ENCODE data around the gene UTP14A. TPM values are rescaled to one million over a fixed set of nuclear protein-coding genes. Genes with fewer than 3 reads are reported as not detected.
A peak's percentile ranks its signal among the peaks of the same experiment; 100 is the strongest.

Gene UTP14A
- total and polyA plus RNA-seq, 2 donors (not counting 1 experiment from before 2014, with no cell fraction given) = 6.0 to 21.5 TPM

- CTCF ChIA-PET = no interaction called here
- Histone ChIP-seq H3K4me1 (ENCODE audit: control insufficient read depth in 2 of 2, insufficient read depth in 2 of 2, low read length in 2 of 2) (peaks cover 8 to 29% of the 10 kb centered on the region in 2 donors), H2AFZ (ENCODE audit: insufficient read depth, low read depth, low read length, poor library complexity, severe bottlenecking) (no peak overlapping the region), H4K20me1 (ENCODE audit: control insufficient read depth, insufficient read depth, low read length, poor library complexity, severe bottlenecking) (no peaks in the 10 kb centered on the region), H3K27ac (ENCODE audit: low read length in 2 of 2) (no peak overlapping the region), H3K79me2 (ENCODE audit: control insufficient read depth, insufficient read depth, low read length) (no peaks in the 10 kb centered on the region), H3K27me3 (replicated peaks in 1 of 4; ENCODE audit: control extremely low read depth in 1 of 4, control insufficient read depth in 3 of 4, insufficient read depth in 4 of 4, low read length in 3 of 4) (no peaks in the 10 kb centered on the region), H3K4me3 (ENCODE audit: control extremely low read depth in 1 of 5, extremely low read depth in 1 of 5, insufficient read depth in 1 of 5, low read depth in 2 of 5, low read length in 4 of 5) (no peak overlapping the region), H3K4me2 (replicated peaks; ENCODE audit: low read depth, low read length, poor library complexity, severe bottlenecking) (no peak overlapping the region), H3K9ac (ENCODE audit: low read length) (no peak overlapping the region), H3K36me3 (replicated peaks in 1 of 2; ENCODE audit: control extremely low read depth in 1 of 2, control insufficient read depth in 1 of 2, extremely low read depth in 1 of 2, insufficient read depth in 2 of 2, low read length in 1 of 2) (no peaks in the 10 kb centered on the region), H3K9me3 (ENCODE audit: control extremely low read depth in 1 of 3, control insufficient read depth in 2 of 3, insufficient read depth in 1 of 3, low read length in 2 of 3) (peaks cover 0 to 4% (median 0%) of the 10 kb centered on the region in 3 donors)
- H3K27me3 Mint-ChIP-seq = no peaks in the 10 kb centered on the region
- no peak for DNase-seq
- POLR2A ChIA-PET = no interaction called here
- WGBS (ENCODE audit: insufficient coverage) = 100% methylated on average over 1 of the region's 3 CpGs
- no peak for ATAC-seq (ENCODE audit: low read depth)
- no peak overlapping the region for H3K27ac Mint-ChIP-seq
- intact Hi-C loops (cut with micrococcal nuclease) = no loop called here
- TF ChIP-seq CTCF (IDR thresholded peaks at IDR 0.05) = no peak
- TF ChIP-seq EZH2 (IDR thresholded peaks at IDR 0.05; ENCODE audit: borderline replicate concordance, insufficient read depth, low read depth, low read length, poor library complexity, severe bottlenecking) = no peak
- no peak overlapping the region for H3K4me3 Mint-ChIP-seq
- H3K9me3 Mint-ChIP-seq (ENCODE audit: insufficient read depth) = no peaks in the 10 kb centered on the region
- peaks cover 28% of the 10 kb centered on the region for H3K4me1 Mint-ChIP-seq
Observed at GRCh38 chrX:129954804-129955203, 48.8 kb downstream of the UTP14A start.

DNA sequence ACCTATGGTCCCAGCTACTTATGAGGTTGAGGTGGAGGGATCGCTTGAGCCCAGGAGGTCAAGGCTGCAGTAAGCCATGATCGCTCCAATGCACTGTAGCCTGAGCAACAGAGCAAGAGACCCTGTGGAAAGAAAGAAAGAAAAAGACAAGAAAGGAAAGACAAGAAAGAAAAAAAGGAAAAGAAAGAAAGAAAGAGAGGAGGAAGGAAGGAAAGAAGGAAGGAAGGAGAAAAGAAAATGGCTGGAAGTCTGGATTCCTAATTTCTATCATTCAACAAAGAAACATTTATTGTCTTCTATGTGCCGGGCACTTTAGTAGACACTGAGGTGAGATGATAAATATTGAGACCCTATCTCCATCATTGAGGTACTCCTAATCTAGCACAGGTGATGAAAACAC is 49.7 kb downstream of the UTP14A start:
- Histone ChIP-seq H3K4me2 (replicated peaks; ENCODE audit: low read depth, low read length, poor library complexity, severe bottlenecking) (no peak overlapping the region), H3K36me3 (replicated peaks in 1 of 2; ENCODE audit: control extremely low read depth in 1 of 2, control insufficient read depth in 1 of 2, extremely low read depth in 1 of 2, insufficient read depth in 2 of 2, low read length in 1 of 2) (no peaks in the 10 kb centered on the region), H3K27me3 (replicated peaks in 1 of 4; ENCODE audit: control extremely low read depth in 1 of 4, control insufficient read depth in 3 of 4, insufficient read depth in 4 of 4, low read length in 3 of 4) (no peaks in the 10 kb centered on the region), H3K9ac (ENCODE audit: low read length) (no peak overlapping the region), H2AFZ (ENCODE audit: insufficient read depth, low read depth, low read length, poor library complexity, severe bottlenecking) (no peak overlapping the region), H3K9me3 (ENCODE audit: control extremely low read depth in 1 of 3, control insufficient read depth in 2 of 3, insufficient read depth in 1 of 3, low read length in 2 of 3) (peaks cover 0 to 4% (median 0%) of the 10 kb centered on the region in 3 donors), H3K27ac (ENCODE audit: low read length in 2 of 2) (no peak overlapping the region), H4K20me1 (ENCODE audit: control insufficient read depth, insufficient read depth, low read length, poor library complexity, severe bottlenecking) (no peaks in the 10 kb centered on the region), H3K4me1 (ENCODE audit: control insufficient read depth in 2 of 2, insufficient read depth in 2 of 2, low read length in 2 of 2) (peaks cover 8 to 29% of the 10 kb centered on the region in 2 donors), H3K4me3 (ENCODE audit: control extremely low read depth in 1 of 5, extremely low read depth in 1 of 5, insufficient read depth in 1 of 5, low read depth in 2 of 5, low read length in 4 of 5) (no peak overlapping the region), H3K79me2 (ENCODE audit: control insufficient read depth, insufficient read depth, low read length) (no peaks in the 10 kb centered on the region)
- no peaks in the 10 kb centered on the region for H3K27me3 Mint-ChIP-seq
- DNase-seq (no peak), ATAC-seq (ENCODE audit: low read depth) (no peak)
- peak overlapping the region; percentile 20 for H3K27ac Mint-ChIP-seq
- TF ChIP-seq CTCF (IDR thresholded peaks at IDR 0.05) = no peak
- no peak for TF ChIP-seq EZH2 (IDR thresholded peaks at IDR 0.05; ENCODE audit: borderline replicate concordance, insufficient read depth, low read depth, low read length, poor library complexity, severe bottlenecking)
- peaks cover 31% of the 10 kb centered on the region for H3K4me1 Mint-ChIP-seq
- intact Hi-C loops (cut with micrococcal nuclease) = no loop called here
- ChIA-PET CTCF (no interaction called here), POLR2A (interaction anchor here (1.1 kb wide), 1 partner anchor 25 kb away, joined by 5 read pairs; no protein-coding TSS in a partner anchor)
- 100% methylated on average over 2 of the region's 3 CpGs for WGBS (ENCODE audit: insufficient coverage)
- H3K9me3 Mint-ChIP-seq (ENCODE audit: insufficient read depth) = no peaks in the 10 kb centered on the region
- no peak overlapping the region for H3K4me3 Mint-ChIP-seq

Data from B cell (primary cell).